ENCODE measurements around the gene RNF145. TPM values are rescaled to one million over a fixed set of nuclear protein-coding genes. Genes with fewer than 3 reads are reported as not detected.
A peak's percentile ranks its signal among the peaks of the same experiment; 100 is the strongest.

The RNF145 gene
- total and polyA plus RNA-seq, 5 donors from 2014 or later = 8.8 to 67.9 (median 11.3) TPM

GRCh38 chr5:159217236-159217635 lies 7.9 kb upstream of the RNF145 start:
- Mint-ChIP-seq H3K27ac (no peak overlapping the region), H3K27me3 (peaks cover 4% of the 10 kb centered on the region), H3K36me3 (no peaks in the 10 kb centered on the region), H3K4me1 (no peaks in the 10 kb centered on the region), H3K4me3 (no peak overlapping the region), H3K9me3 (no peaks in the 10 kb centered on the region)
- Histone ChIP-seq H3K4me3 (ENCODE audit: low read depth, low read length) (no peak overlapping the region), H3K36me3 (ENCODE audit: control insufficient read depth, insufficient read depth, low read length) (no peaks in the 10 kb centered on the region), H3K9me3 (ENCODE audit: control insufficient read depth in 2 of 2, low read length in 2 of 2) (no peaks in the 10 kb centered on the region), H3K27ac (ENCODE audit: insufficient read depth, low read length, poor library complexity, severe bottlenecking) (no peak overlapping the region), H3K27me3 (ENCODE audit: control insufficient read depth, insufficient read depth, low read length) (no peaks in the 10 kb centered on the region), H3K4me1 (ENCODE audit: control insufficient read depth, insufficient read depth, low read length, poor library complexity, severe bottlenecking) (no peaks in the 10 kb centered on the region)
- ATAC-seq (ENCODE audit: low read depth in 2 of 2) = no peak
- DNase-seq = no peak

- Histone ChIP-seq H3K9me3 (ENCODE audit: control insufficient read depth in 2 of 2, low read length in 2 of 2) (no peaks in the 10 kb centered on the region), H3K4me1 (ENCODE audit: control insufficient read depth, insufficient read depth, low read length, poor library complexity, severe bottlenecking) (no peaks in the 10 kb centered on the region), H3K27me3 (ENCODE audit: control insufficient read depth, insufficient read depth, low read length) (no peaks in the 10 kb centered on the region), H3K4me3 (ENCODE audit: low read depth, low read length) (no peak overlapping the region), H3K36me3 (ENCODE audit: control insufficient read depth, insufficient read depth, low read length) (no peaks in the 10 kb centered on the region), H3K27ac (ENCODE audit: insufficient read depth, low read length, poor library complexity, severe bottlenecking) (no peak overlapping the region)
- no peak overlapping the region for H3K4me3 Mint-ChIP-seq
- peaks cover 0 to 3% (median 0%) of the 10 kb centered on the region in 4 donors for H3K4me1 Mint-ChIP-seq
- H3K27me3 Mint-ChIP-seq = peaks cover 4% of the 10 kb centered on the region
- no peak for DNase-seq
- H3K9me3 Mint-ChIP-seq = no peaks in the 10 kb centered on the region
- H3K36me3 Mint-ChIP-seq = no peaks in the 10 kb centered on the region
- H3K27ac Mint-ChIP-seq = no peak overlapping the region
- no peak for ATAC-seq (ENCODE audit: low read depth in 2 of 2)
These were observed 7.1 kb upstream of the RNF145 start for GRCh38 chr5:159216454-159216853.

GRCh38 chr5:159215886-159216285 lies 6.5 kb upstream of the RNF145 start:
- no peak overlapping the region for H3K27ac ChIP-seq (ENCODE audit: insufficient read depth, low read length, poor library complexity, severe bottlenecking)
- no peaks in the 10 kb centered on the region for H3K9me3 Mint-ChIP-seq
- H3K4me3 Mint-ChIP-seq = no peak overlapping the region
- H3K4me1 Mint-ChIP-seq = peaks cover 0 to 3% (median 0%) of the 10 kb centered on the region in 4 donors
- DNase-seq (no peak), ATAC-seq (ENCODE audit: low read depth in 2 of 2) (no peak)
- no peak overlapping the region for H3K27ac Mint-ChIP-seq
- no peaks in the 10 kb centered on the region for H3K4me1 ChIP-seq (ENCODE audit: control insufficient read depth, insufficient read depth, low read length, poor library complexity, severe bottlenecking)
- no peaks in the 10 kb centered on the region for H3K36me3 ChIP-seq (ENCODE audit: control insufficient read depth, insufficient read depth, low read length)
- H3K27me3 Mint-ChIP-seq = peaks cover 4% of the 10 kb centered on the region
- H3K36me3 Mint-ChIP-seq = no peaks in the 10 kb centered on the region
- H3K27me3 ChIP-seq (ENCODE audit: control insufficient read depth, insufficient read depth, low read length) = no peaks in the 10 kb centered on the region
- no peak overlapping the region for H3K4me3 ChIP-seq (ENCODE audit: low read depth, low read length)
- no peaks in the 10 kb centered on the region for H3K9me3 ChIP-seq (ENCODE audit: control insufficient read depth in 2 of 2, low read length in 2 of 2)

DNA sequence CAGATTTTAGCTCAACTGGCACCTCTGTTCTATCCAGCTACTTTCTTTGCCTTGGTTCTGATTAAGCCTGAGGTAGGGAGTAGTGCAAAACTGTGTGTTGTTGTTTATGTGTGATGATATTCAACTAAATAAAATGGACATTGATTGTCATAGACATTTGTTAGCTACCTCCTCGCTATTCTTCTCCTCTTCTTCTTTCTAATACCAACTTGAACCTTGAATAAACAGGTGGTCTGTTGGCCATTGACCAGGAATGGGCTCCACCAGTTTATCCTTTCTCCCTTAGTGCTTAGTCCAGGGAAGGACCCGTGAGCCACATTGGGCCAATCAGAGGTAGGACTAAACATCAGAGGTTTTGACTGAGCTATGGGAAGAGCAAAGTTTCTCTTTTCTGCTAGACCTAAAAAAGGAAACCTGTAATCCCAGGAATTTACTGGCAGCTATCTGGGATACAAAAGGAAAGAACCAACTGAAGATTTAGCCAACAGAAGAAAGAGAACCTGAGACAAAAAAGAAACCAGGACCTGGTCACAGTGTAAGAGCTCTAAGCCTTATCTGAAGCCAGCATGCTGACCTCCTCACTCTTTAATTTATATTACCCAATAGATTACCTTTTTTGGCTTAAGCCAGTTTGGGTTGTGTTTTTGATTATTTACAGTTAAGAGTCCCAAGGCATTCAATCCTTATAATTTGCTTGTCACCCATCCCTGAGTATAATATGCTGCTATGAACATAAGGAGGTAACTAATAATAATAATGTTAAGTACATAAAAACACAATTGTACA lies 5.3 kb upstream of the RNF145 start:
- H3K27me3 ChIP-seq (ENCODE audit: control insufficient read depth, insufficient read depth, low read length) = no peaks in the 10 kb centered on the region
- Mint-ChIP-seq H3K27ac (no peak overlapping the region), H3K9me3 (no peaks in the 10 kb centered on the region), H3K27me3 (peaks cover 4% of the 10 kb centered on the region), H3K4me3 (no peak overlapping the region), H3K36me3 (no peaks in the 10 kb centered on the region), H3K4me1 (peaks cover 0 to 14% (median 9%) of the 10 kb centered on the region in 4 donors)
- no peak overlapping the region for H3K27ac ChIP-seq (ENCODE audit: insufficient read depth, low read length, poor library complexity, severe bottlenecking)
- DNase-seq (no peak), ATAC-seq (ENCODE audit: low read depth in 2 of 2) (no peak)
- no peaks in the 10 kb centered on the region for H3K36me3 ChIP-seq (ENCODE audit: control insufficient read depth, insufficient read depth, low read length)
- peaks cover 9% of the 10 kb centered on the region for H3K4me1 ChIP-seq (ENCODE audit: control insufficient read depth, insufficient read depth, low read length, poor library complexity, severe bottlenecking)
- H3K4me3 ChIP-seq (ENCODE audit: low read depth, low read length) = no peak overlapping the region
- H3K9me3 ChIP-seq (ENCODE audit: control insufficient read depth in 2 of 2, low read length in 2 of 2) = no peaks in the 10 kb centered on the region

DNA sequence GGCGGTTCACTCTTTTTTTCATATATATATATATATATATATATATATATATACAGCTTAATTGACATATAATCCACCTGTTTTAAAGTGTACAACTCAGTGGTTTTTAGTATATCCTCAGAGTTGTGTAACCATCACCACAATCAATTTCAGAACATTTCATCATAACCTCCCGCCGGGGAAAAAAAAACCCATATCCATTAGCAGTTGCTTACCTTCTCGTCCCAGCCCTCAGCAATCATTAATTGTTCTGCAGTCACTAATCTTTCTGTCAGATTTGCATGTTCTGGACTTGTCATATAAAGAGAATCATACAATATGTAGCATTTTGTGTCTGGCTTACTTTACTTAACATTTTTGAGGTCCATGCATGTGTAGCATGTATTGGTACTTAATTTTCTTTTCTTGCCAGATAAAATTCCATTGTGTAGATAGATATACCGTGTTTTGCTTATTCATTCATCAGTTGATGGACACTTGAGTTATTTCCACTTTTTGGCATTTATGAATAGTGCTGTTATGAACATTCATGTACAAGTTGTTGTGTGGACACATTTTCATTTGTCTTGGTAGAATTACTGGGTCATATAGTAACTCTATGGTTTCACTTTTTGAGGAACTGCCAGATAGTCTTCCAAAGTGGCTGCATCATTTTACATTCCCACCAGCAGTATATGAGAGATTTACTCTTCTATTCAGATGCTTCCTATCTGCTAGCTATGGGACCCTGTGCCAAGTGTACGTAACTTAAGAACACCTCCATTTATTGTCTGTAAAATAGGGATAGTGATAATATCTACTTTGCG lies 3.5 kb upstream of the RNF145 start:
- peak overlapping the region in 1 of 4 donors; percentile 76 for H3K4me3 Mint-ChIP-seq
- Histone ChIP-seq H3K36me3 (ENCODE audit: control insufficient read depth, insufficient read depth, low read length) (no peaks in the 10 kb centered on the region), H3K4me1 (ENCODE audit: control insufficient read depth, insufficient read depth, low read length, poor library complexity, severe bottlenecking) (peaks cover 9% of the 10 kb centered on the region), H3K27me3 (ENCODE audit: control insufficient read depth, insufficient read depth, low read length) (no peaks in the 10 kb centered on the region), H3K27ac (ENCODE audit: insufficient read depth, low read length, poor library complexity, severe bottlenecking) (no peak overlapping the region), H3K4me3 (ENCODE audit: low read depth, low read length) (no peak overlapping the region), H3K9me3 (ENCODE audit: control insufficient read depth in 2 of 2, low read length in 2 of 2) (no peaks in the 10 kb centered on the region)
- H3K4me1 Mint-ChIP-seq = peaks cover 3 to 16% (median 9%) of the 10 kb centered on the region in 4 donors
- ATAC-seq (ENCODE audit: low read depth in 2 of 2) (no peak), DNase-seq (no peak)
- H3K27me3 Mint-ChIP-seq = peaks cover 8% of the 10 kb centered on the region
- no peaks in the 10 kb centered on the region for H3K9me3 Mint-ChIP-seq
- no peaks in the 10 kb centered on the region for H3K36me3 Mint-ChIP-seq
- H3K27ac Mint-ChIP-seq = no peak overlapping the region

- DNase-seq (no peak), ATAC-seq (ENCODE audit: low read depth in 2 of 2) (no peak)
- no peaks in the 10 kb centered on the region for H3K27me3 ChIP-seq (ENCODE audit: control insufficient read depth, insufficient read depth, low read length)
- no peaks in the 10 kb centered on the region for H3K9me3 ChIP-seq (ENCODE audit: control insufficient read depth in 2 of 2, low read length in 2 of 2)
- Mint-ChIP-seq H3K4me3 (peak overlapping the region in 1 of 4 donors; percentile 76), H3K27me3 (peaks cover 8% of the 10 kb centered on the region), H3K27ac (no peak overlapping the region), H3K36me3 (no peaks in the 10 kb centered on the region), H3K4me1 (peaks cover 11 to 24% (median 15%) of the 10 kb centered on the region in 4 donors), H3K9me3 (no peaks in the 10 kb centered on the region)
- H3K4me3 ChIP-seq (ENCODE audit: low read depth, low read length) = no peak overlapping the region
- H3K27ac ChIP-seq (ENCODE audit: insufficient read depth, low read length, poor library complexity, severe bottlenecking) = no peak overlapping the region
- no peaks in the 10 kb centered on the region for H3K36me3 ChIP-seq (ENCODE audit: control insufficient read depth, insufficient read depth, low read length)
- H3K4me1 ChIP-seq (ENCODE audit: control insufficient read depth, insufficient read depth, low read length, poor library complexity, severe bottlenecking) = peaks cover 19% of the 10 kb centered on the region
These were observed 2.4 kb upstream of the RNF145 start for GRCh38 chr5:159211729-159212174.

- Histone ChIP-seq H3K4me1 (ENCODE audit: control insufficient read depth, insufficient read depth, low read length, poor library complexity, severe bottlenecking) (peaks cover 26% of the 10 kb centered on the region), H3K27me3 (ENCODE audit: control insufficient read depth, insufficient read depth, low read length) (no peaks in the 10 kb centered on the region), H3K27ac (ENCODE audit: insufficient read depth, low read length, poor library complexity, severe bottlenecking) (no peak overlapping the region), H3K9me3 (ENCODE audit: control insufficient read depth in 2 of 2, low read length in 2 of 2) (no peaks in the 10 kb centered on the region), H3K4me3 (ENCODE audit: low read depth, low read length) (no peak overlapping the region), H3K36me3 (ENCODE audit: control insufficient read depth, insufficient read depth, low read length) (no peaks in the 10 kb centered on the region)
- H3K4me1 Mint-ChIP-seq = peaks cover 20 to 33% (median 25%) of the 10 kb centered on the region in 4 donors
- peak overlapping the region in 1 of 3 donors; percentile 95 for H3K27ac Mint-ChIP-seq
- H3K9me3 Mint-ChIP-seq = no peaks in the 10 kb centered on the region
- peaks cover 8% of the 10 kb centered on the region for H3K27me3 Mint-ChIP-seq
- no peaks in the 10 kb centered on the region for H3K36me3 Mint-ChIP-seq
- peak overlapping the region; percentile 87 to 96 (median 94) for H3K4me3 Mint-ChIP-seq
- no peak for DNase-seq
- no peak for ATAC-seq (ENCODE audit: low read depth in 2 of 2)
These were observed 1.5 kb upstream of the RNF145 start for GRCh38 chr5:159210846-159211245.
